Cardiac septum (tissue), 1 donor: ENCODE data around the gene RSRC2. TPM values are rescaled to one million over a fixed set of nuclear protein-coding genes. Genes with fewer than 3 reads are reported as not detected.

Experiments used
- DNase-seq: peaks from one replicate; pipeline ENCODE4 v3.0.0-alpha.2; 2020; ENCODE audit warnings: low spot score
- intact Hi-C: fragments of 100-400 bp; cut with DNase I; formaldehyde crosslinking; loops from one replicate; pipeline ENCODE4 v1.14.0; 2022
- total RNA-seq: library from RNA; stranded (reverse); fragmentation: NEBNext Ultra II Directional; extraction: Animal tissue kit (Norgen Biotek cat#: 25700); gene quantifications from one replicate; pipeline ENCODE4 v1.2.1, GENCODE V29; 2021
- donor health status: DM: no; HTN: no; CAD: no.

The RSRC2 gene
- total RNA-seq, 1 donor from 2014 or later = 41.2 TPM

DNA sequence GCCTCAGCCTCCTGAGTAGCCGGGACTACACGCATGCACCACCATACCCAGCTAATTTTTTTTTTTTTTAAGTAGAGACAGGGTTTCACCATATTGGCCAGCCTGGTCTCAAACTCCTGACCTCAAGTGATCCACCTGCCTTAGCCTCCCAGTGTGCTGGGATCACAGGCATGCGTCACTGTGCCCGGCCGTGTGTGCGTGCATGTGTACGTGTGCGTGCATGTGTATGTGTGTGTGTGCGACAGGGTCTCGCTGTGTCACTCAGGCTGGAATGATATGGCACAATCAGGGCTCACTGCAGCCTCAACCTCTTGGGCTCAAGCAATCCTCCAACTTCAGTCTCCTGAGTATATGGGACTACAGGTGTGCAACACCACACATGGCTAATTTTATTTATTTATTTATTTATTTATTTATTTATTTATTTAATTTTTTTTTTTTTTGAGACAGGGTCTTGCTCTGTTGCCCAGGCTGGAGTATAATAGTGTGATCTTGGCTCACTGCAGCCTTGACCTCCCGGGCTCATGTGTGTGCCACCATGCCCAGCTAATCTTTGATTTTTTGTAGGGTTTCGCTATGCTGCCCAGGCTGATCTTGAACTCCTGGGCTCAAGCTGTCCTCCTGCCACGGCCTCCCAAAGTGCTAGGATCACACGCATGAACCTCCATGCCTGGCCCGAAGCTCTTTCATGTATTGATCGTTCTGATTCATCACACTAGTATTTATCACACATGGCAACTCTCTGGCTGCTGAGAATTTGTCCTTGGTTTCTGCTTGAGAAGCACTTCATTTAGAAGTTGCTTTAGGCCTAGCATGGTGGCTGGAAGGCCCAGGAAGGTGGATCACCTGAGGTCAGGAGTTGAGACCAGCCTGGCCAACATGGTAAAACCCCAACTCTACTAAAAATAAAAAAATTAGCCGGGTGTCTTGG lies 68.4 kb downstream of the RSRC2 start:
- intact Hi-C loops = no loop called here

DNA sequence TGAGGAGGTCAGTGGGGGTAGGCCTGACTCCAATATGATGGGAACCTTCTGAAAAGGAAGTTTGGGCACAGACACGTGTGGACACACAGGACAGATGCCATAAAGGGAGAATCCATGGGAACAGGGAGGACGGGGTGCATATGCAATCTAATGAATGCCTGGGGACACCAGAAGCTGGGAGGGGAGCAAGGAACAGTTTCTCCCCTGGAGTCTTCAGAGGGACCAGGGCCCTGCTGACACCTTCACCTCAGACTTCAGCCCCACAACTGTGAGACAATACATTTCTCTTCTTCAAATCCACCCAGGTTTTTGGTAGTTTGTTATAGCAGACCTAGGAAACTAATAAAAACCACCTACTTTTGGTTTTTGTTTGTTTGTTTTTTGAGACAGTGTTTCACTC lies 69.1 kb downstream of the RSRC2 start:
- DNase-seq = no peak
- intact Hi-C loops = no loop called here

More for the DNA sequence above, 68.4 kb downstream of the RSRC2 start:
- DNase-seq = no peak

DNA sequence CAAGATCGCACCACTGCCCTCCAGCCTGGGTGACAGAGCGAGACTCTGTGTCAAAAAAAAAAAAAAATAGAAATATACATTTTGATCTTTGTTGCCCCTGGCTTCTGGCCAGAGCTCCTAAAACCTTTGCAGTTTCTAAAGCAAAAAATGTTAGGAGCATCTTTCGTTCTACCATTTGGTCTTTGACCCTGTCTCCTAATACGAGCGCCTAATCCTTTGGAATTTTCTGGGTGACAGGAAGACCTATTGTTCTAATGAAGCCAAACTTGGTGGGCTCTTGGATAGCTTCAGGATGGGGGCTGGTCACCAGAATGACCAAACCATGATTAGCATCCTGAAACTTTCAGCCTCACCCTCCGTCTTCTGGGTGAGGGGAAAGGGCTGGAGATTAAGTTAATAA lies 72.0 kb downstream of the RSRC2 start:
- DNase-seq = no peak
- intact Hi-C loops = no loop called here

DNA sequence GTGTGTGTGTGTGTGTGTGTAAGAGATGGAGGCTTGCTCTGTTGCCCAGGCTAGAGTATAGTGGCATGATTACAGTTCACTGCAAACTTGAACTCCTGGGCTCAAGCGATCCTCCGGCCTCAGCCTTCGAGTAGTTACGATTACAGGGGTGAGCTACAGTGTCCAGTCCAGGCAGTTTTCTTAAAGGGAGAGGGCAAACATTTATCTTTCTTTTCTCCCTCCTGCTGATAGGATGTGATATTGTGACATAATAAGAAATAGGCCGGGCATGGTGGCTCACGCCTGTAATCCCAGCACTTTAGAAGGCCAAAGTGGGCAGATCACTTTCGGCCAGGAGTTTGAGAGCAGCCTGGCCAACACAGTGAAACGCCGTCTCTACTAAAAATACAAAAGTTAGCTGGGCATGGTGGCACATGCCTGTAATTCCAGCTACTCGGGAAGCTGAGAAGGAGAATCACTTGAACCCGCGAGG lies 72.5 kb downstream of the RSRC2 start:
- intact Hi-C loops = no loop called here
- DNase-seq = no peak

Other genes starting within 250 kb of the RSRC2 start
- 107 TPM for gene CLIP1, start 104.3 kb downstream of the RSRC2 start, total RNA-seq
- gene ZCCHC8, start 26.0 kb downstream of the RSRC2 start, total RNA-seq = 10.1 TPM
- 2.7 TPM for gene KNTC1, start 313 bp upstream of the RSRC2 start, total RNA-seq
- 0.59 TPM for gene HCAR2, start 176.4 kb upstream of the RSRC2 start, total RNA-seq
- gene HCAR3, start 189.9 kb upstream of the RSRC2 start, total RNA-seq = 0.54 TPM
- gene HCAR1, start 203.9 kb upstream of the RSRC2 start, total RNA-seq = not detected
- gene DENR, start 225.9 kb upstream of the RSRC2 start, total RNA-seq = 23.8 TPM
- 0.65 TPM for gene CCDC62, start 247.6 kb upstream of the RSRC2 start, total RNA-seq